ENCODE results near the gene PTPN22.
A peak's percentile ranks its signal among the peaks of the same experiment; 100 is the strongest.

Gene PTPN22

DNA sequence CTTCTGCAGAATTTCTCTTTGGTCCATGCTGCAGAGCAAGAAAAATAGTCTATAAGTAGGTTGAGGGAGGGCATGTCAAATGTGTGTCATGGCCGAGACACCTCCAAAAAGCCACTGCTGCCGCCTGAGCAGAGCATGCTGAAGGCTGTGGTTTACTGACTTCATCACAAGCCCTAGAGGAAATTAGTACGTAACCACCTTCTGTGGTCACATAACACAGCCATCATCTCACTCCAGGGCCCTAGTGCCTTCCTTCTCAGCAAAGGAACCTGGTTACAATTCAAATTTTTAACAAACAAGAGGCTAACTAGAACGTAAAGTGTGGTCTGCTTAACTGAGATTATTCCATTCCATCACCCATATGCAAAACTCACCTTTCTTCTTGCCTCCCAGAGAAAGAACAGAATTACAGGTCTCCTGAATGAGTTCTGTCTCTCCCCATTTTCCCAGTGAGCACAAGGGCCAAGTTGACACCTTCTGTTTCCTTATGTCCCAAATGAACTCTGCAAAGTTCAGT lies at the start of gene PTPN22:
PTPN22 (minus strand) TSS at position 116 of the 517 bp plus-strand sequence.
- peak; percentile 18 for DNase-seq

GRCh38 chr1:113918243-113918642 lies 46.7 kb upstream of the PTPN22 start:
- no peak for DNase-seq

DNA sequence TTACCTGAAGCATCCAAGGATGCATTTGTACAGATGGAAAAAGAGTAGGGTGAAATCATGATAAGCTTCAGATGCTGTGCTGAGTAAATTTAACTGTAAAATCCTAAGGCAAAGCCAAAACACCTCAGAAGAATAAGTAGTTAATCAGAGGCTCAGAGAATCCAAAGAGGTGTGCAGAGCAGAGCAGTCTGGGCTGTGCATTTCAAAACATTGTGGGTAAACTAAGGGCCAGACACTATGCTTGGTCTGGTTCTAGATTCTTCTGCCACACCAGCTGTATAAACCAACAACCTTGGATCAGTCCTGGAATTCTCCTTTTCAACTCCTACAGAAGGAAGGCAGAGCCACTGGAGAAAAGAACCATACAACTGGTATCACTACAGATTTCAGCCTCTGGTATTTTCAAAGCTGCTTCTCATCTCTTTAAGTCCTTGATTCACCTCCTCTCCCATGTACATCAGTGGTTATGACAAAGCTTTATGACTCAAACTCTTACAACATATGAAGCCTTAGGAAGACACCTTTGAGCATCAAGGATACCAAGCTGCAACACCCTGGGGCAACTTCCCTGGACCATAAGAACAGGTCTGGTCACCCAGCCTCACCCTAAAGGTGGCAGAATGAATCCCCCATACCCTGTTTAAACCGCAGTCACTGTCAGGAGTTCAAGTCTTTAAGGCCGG lies 46.0 kb upstream of the PTPN22 start:
- no peak for DNase-seq

GRCh38 chr1:113916974-113917373 lies 45.5 kb upstream of the PTPN22 start:
- no peak for DNase-seq

GRCh38 chr1:113913887-113914664 lies 42.6 kb upstream of the PTPN22 start:
- DNase-seq, result no peak

- DNase-seq, result no peak
These were observed 41.8 kb upstream of the PTPN22 start for GRCh38 chr1:113913312-113913668.

GRCh38 chr1:113912594-113913311 lies 41.2 kb upstream of the PTPN22 start:
- DNase-seq, result no peak

DNA sequence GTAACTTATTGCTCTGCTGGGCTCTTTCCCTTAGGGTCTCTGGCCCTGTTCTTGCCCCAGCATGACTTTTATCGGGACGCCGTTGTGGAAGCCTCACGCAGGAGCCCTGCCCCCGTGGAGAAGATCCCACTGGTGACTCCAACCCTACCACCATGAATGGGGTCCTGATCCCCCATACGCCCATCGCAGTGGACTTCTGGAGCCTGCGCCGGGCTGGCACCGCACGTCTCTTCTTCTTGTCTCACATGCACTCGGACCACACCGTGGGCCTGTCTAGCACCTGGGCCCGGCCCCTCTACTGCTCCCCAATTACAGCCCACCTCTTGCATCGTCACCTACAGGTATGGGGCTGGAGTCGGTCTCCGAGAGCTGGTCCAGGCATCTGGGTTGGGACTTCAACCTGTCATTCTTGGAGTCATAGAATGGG lies 33.9 kb upstream of the PTPN22 start:
- DNase-seq, result no peak

GRCh38 chr1:113904674-113905434 lies 33.3 kb upstream of the PTPN22 start, which contains the start of the genes AP4B1 and DCLRE1B:
Gene AP4B1, minus strand, starts transcription at chr1:113904799. Its CDS starts 82 bp downstream, at chr1:113904717.
Gene DCLRE1B, plus strand, starts transcription at chr1:113905326. Its CDS starts 261 bp downstream, at chr1:113905587.
- peak; percentile 99 for DNase-seq

DNA sequence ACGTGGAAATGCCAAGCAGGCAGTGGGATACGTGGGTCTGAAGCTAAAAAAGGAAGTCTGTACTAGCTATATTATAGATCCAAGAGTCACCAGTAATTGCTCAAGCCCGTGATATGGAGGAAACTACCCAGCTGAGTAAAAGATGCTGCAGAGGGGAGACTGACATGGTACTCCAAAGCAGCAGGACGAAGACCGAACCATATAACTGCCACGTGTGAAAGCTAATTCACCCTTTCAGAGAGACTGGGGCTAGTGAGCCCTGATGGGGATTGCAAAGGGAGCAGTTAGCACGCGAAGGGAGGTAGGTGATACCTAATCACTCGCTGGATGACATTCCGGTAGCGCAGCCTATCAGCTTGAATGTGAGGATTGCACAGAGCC lies 32.8 kb upstream of the PTPN22 start:
- DNase-seq, result no peak

DNA sequence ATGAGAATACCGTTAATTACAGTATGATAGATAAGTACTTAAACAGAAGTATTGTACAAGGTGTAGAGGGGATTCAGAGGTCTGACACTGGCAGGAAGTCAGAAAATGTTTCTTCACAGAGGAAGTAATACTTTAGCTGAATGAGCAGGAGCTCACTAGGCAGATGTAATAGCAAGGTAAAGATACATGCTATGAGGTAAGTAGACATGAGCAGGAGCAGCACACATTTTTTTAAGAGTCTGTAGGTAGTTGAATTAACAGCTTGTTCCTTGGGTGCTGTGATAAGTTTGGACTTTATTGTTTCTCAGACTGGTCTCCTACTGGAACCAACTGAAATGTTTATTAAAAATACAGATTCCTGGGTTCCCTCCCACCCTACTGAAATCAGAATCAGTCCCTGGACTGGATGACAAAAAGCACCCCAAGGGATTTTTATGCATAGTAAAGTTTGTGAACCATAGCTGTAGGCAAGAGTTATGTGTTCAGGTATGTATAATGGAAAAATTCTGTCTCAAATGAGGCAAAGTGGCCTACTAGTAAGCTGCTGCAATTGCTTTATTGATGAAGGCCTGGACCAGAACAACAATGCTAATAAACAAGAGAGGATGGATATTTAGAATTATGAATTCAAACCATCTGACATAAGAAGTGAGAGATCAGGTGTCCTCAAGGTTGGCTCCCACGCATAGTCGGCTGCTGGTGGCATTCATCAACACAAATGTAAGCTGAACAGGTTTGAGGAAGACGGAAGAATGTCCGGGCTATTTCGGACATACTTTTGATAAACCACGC lies 32.2 kb upstream of the PTPN22 start:
- DNase-seq, result no peak

GRCh38 chr1:113901191-113901590 lies 29.7 kb upstream of the PTPN22 start:
- DNase-seq, result no peak

GRCh38 chr1:113899111-113899510 lies 27.6 kb upstream of the PTPN22 start:
- no peak for DNase-seq

DNA sequence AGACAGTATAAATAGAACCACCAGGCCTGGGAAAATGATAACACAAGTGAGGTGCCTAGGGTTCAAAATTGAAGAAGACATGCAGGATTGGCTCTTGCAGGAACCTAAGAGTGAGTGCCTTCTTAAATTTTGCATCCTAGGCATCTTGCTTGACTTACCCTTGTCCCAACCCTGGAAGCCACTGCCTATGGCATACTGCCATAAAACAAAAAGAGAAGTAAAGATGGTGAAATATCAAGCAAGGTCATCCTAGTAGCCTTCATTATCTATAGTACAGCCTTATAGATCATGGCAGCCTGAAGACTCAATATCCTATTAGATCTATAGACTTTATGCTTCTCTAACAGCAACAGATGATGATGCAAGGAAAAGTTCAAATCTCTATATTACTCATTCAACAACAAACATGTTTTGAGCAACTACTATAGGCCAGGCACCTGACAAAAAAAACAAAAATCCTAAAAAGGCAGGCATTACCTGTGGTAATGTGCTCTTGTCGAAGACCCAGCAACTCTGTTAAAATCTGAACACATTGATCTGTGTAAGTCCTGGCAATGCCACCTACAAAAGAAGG lies 26.8 kb upstream of the PTPN22 start:
- no peak for DNase-seq

GRCh38 chr1:113895961-113896360 lies 24.4 kb upstream of the PTPN22 start:
- no peak for DNase-seq

- DNase-seq, result no peak
These were observed 23.6 kb upstream of the PTPN22 start for GRCh38 chr1:113895098-113895497.

DNA sequence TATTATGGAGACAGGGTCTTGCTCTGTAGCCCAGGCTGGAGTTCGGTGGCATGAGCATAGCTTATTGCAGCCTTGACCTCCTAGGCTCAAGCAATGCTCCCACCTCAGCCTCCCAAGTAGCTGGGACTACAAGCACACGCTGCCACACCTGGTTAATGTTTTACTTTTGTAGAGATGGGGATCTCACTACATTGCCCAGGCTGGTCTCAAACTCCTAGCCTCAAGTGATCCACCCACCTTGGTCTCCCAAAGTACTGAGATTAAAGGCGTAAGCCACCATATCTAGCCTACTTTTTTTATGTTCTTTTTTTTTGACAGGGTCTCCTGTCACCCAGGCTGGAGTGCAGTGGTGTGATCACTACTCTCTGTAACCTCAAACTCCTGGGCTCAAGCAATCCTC lies 21.8 kb upstream of the PTPN22 start:
- no peak for DNase-seq

GRCh38 chr1:113891631-113892220 lies 20.2 kb upstream of the PTPN22 start:
- no peak for DNase-seq

DNA sequence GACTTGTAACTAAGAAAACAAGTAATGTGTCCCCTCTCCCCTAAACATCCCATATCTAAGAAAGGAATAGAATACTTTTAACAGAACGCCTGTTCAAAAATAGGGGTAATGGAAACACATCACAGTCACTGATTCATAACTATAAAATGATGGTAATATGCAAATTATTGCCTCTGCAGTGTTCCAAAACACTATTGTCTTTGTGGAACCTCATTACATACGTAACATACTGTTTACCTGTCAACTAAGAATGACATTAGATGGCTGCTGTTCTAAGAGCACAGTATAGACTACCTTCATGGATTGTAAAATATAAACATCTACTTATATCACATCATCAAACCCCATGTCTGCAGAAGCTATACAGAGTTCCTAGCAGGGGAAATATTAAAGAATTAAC lies 19.3 kb upstream of the PTPN22 start:
- DNase-seq, result no peak

DNA sequence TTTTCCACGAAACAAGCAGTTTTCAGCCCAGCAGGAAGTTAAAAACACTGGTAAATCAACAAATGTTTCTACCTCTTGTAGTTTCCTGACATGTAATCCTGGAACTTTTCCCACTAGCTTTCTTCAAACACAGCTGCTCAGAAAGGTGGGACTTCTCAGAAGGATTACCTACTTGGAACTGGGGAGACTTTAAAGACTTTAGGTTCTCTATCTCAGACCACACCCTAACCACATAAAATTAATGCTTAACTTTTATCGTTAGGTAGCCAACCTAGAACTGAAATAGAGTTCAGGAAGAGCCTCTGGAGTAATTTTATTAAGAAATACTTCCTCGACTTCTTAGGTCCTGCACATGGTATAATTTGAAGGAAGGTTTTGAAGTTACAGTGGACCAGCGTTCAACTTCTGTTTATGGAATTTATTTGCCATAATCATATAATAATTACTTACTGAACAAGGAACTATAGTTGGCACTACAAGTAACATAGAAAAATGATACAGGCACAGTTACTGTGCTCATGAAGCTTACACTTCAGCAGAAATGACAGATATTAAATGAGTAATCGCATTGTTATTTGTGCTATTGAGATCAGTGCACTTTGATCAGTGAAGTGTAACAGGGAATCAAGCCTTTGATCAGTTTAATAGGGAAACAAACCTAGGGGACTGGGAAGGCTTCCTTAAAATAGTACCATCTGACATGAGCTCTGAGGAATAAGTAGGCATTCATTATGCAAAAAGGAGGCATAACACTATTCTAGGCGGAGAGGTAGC lies 16.1 kb upstream of the PTPN22 start, which contains the start of gene BCL2L15:
BCL2L15 (minus strand) TSS at position 180 of the 774 bp plus-strand sequence. CDS start 206 bp downstream, outside the sequence.
- DNase-seq, result no peak
